HUES64 (cell line): ENCODE measurements around the gene SLC43A2.

Experiments
- H3K27ac ChIP-seq: 2 replicates; pipeline ENCODE4 v1.7.0; 2013; ENCODE audit warnings: low read depth, low read length, inconsistent platforms
- H3K27me3 ChIP-seq: 2 replicates; pipeline ENCODE4 v1.6.1; 2013; ENCODE audit warnings: mild to moderate bottlenecking, low read length; ENCODE audit not compliant: insufficient read depth
- H3K36me3 ChIP-seq: 2 replicates; pipeline ENCODE4 v1.6.1; 2013; ENCODE audit warnings: mild to moderate bottlenecking, low read length; ENCODE audit not compliant: insufficient read depth
- H3K4me1 ChIP-seq: 2 replicates; pipeline ENCODE4 v1.6.1; 2013; ENCODE audit warnings: mild to moderate bottlenecking, low read length, moderate library complexity; ENCODE audit not compliant: insufficient read depth
- H3K4me3 ChIP-seq: 2 replicates; pipeline ENCODE4 v1.5.1; 2013; ENCODE audit warnings: mild to moderate bottlenecking, low read length, moderate library complexity
- H3K9ac ChIP-seq: 2 replicates; pipeline ENCODE4 v1.6.1; 2013; ENCODE audit warnings: mild to moderate bottlenecking, low read depth, low read length
- H3K9me3 ChIP-seq: 2 replicates; pipeline ENCODE4 v1.6.1; 2013; ENCODE audit warnings: low read depth, low read length; ENCODE audit not compliant: insufficient read depth
- WGBS: fragments of 150-250, 120-280 bp; methylation state at CpG from one replicate; pipeline ENCODE4 v1.1.7; 2013; ENCODE audit warnings: missing lambda C conversion rate; 5-methylcytosine and 5-hydroxymethylcytosine counted together

Gene SLC43A2

GRCh38 chr17:1630662-1631061 lies 2.0 kb upstream of the SLC43A2 start:
- Histone ChIP-seq H3K9ac (no peak overlapping the region), H3K4me1 (peaks cover 14% of the 10 kb centered on the region; the same call in 1 of the 2 replicates), H3K36me3 (no peaks in the 10 kb centered on the region), H3K9me3 (no peaks in the 10 kb centered on the region), H3K27ac (no peak overlapping the region), H3K27me3 (peaks cover 16% of the 10 kb centered on the region; the same call in 1 of the 2 replicates), H3K4me3 (no peak overlapping the region)
- WGBS, result 64% methylated on average over 4 of the region's 4 CpGs

- Histone ChIP-seq H3K4me3 (peak overlapping the region; percentile 84), H3K4me1 (peaks cover 21% of the 10 kb centered on the region; the same call in 1 of the 2 replicates), H3K36me3 (no peaks in the 10 kb centered on the region), H3K27me3 (peaks cover 16% of the 10 kb centered on the region; the same call in 1 of the 2 replicates), H3K9ac (peak overlapping the region; percentile 82), H3K27ac (no peak overlapping the region), H3K9me3 (no peaks in the 10 kb centered on the region)
- WGBS, result 14% methylated on average over 45 of the region's 45 CpGs
These were observed 1.1 kb upstream of the SLC43A2 start for GRCh38 chr17:1629504-1630310.

- Histone ChIP-seq H3K36me3 (no peaks in the 10 kb centered on the region), H3K9me3 (no peaks in the 10 kb centered on the region), H3K4me1 (peaks cover 21% of the 10 kb centered on the region; the same call in 1 of the 2 replicates), H3K9ac (peak overlapping the region; percentile 94), H3K27ac (peak overlapping the region; percentile 76), H3K4me3 (peak overlapping the region; percentile 84), H3K27me3 (peaks cover 16% of the 10 kb centered on the region; the same call in 1 of the 2 replicates)
- under 1% methylated on average over 77 of the region's 77 CpGs for WGBS
These were observed 346 bp upstream of the SLC43A2 start for GRCh38 chr17:1628856-1629503.

GRCh38 chr17:1627182-1627981 lies 1.3 kb downstream of the SLC43A2 start:
- Histone ChIP-seq H3K27me3 (peaks cover 16% of the 10 kb centered on the region; the same call in 1 of the 2 replicates), H3K9ac (no peak overlapping the region), H3K36me3 (no peaks in the 10 kb centered on the region), H3K4me1 (peaks cover 21% of the 10 kb centered on the region; the same call in 1 of the 2 replicates), H3K9me3 (no peaks in the 10 kb centered on the region), H3K4me3 (peak overlapping the region; percentile 84), H3K27ac (no peak overlapping the region)
- 30% methylated on average over 39 of the region's 39 CpGs for WGBS

GRCh38 chr17:1626333-1626732 lies 2.3 kb downstream of the SLC43A2 start:
- no peaks in the 10 kb centered on the region for H3K9me3 ChIP-seq
- H3K4me3 ChIP-seq, result no peak overlapping the region
- 59% methylated on average over 3 of the region's 3 CpGs for WGBS
- H3K36me3 ChIP-seq, result no peaks in the 10 kb centered on the region
- H3K9ac ChIP-seq, result no peak overlapping the region
- H3K4me1 ChIP-seq, result peaks cover 21% of the 10 kb centered on the region; the same call in 1 of the 2 replicates
- H3K27ac ChIP-seq, result no peak overlapping the region
- peaks cover 16% of the 10 kb centered on the region; the same call in 1 of the 2 replicates for H3K27me3 ChIP-seq

- WGBS, result 90% methylated on average over 6 of the region's 6 CpGs
- Histone ChIP-seq H3K27me3 (peaks cover 16% of the 10 kb centered on the region; the same call in 1 of the 2 replicates), H3K4me1 (peaks cover 21% of the 10 kb centered on the region; the same call in 1 of the 2 replicates), H3K9me3 (no peaks in the 10 kb centered on the region), H3K36me3 (no peaks in the 10 kb centered on the region), H3K9ac (no peak overlapping the region), H3K4me3 (no peak overlapping the region), H3K27ac (no peak overlapping the region)
These were observed 3.1 kb downstream of the SLC43A2 start for GRCh38 chr17:1625581-1625980.

- H3K27ac ChIP-seq, result no peak overlapping the region
- no peaks in the 10 kb centered on the region for H3K9me3 ChIP-seq
- no peaks in the 10 kb centered on the region for H3K36me3 ChIP-seq
- no peak overlapping the region for H3K4me3 ChIP-seq
- peaks cover 21% of the 10 kb centered on the region; the same call in 1 of the 2 replicates for H3K4me1 ChIP-seq
- no peak overlapping the region; the same call in 1 of the 2 replicates for H3K9ac ChIP-seq
- 92% methylated on average over 14 of the region's 14 CpGs for WGBS
- H3K27me3 ChIP-seq, result peaks cover 14% of the 10 kb centered on the region; the same call in 1 of the 2 replicates
These were observed 3.6 kb downstream of the SLC43A2 start for GRCh38 chr17:1625053-1625452.

GRCh38 chr17:1624650-1625049 lies 4.0 kb downstream of the SLC43A2 start:
- 89% methylated on average over 12 of the region's 12 CpGs for WGBS
- H3K9ac ChIP-seq, result no peak overlapping the region

GRCh38 chr17:1623057-1623630 lies 5.5 kb downstream of the SLC43A2 start:
- Histone ChIP-seq H3K9me3 (no peaks in the 10 kb centered on the region), H3K27ac (no peak overlapping the region), H3K9ac (no peak overlapping the region), H3K4me1 (peaks cover 21% of the 10 kb centered on the region; the same call in 1 of the 2 replicates), H3K4me3 (no peak overlapping the region), H3K36me3 (no peaks in the 10 kb centered on the region), H3K27me3 (peaks cover 7% of the 10 kb centered on the region; the same call in 1 of the 2 replicates)
- 95% methylated on average over 14 of the region's 14 CpGs for WGBS

More at GRCh38 chr17:1624650-1625049, 4.0 kb downstream of the SLC43A2 start:
- peaks cover 10% of the 10 kb centered on the region; the same call in 1 of the 2 replicates for H3K27me3 ChIP-seq
- no peaks in the 10 kb centered on the region for H3K36me3 ChIP-seq
- no peaks in the 10 kb centered on the region for H3K9me3 ChIP-seq
- no peak overlapping the region for H3K27ac ChIP-seq
- no peak overlapping the region for H3K4me3 ChIP-seq
- peaks cover 21% of the 10 kb centered on the region; the same call in 1 of the 2 replicates for H3K4me1 ChIP-seq

GRCh38 chr17:1621273-1621954 lies 7.2 kb downstream of the SLC43A2 start:
- Histone ChIP-seq H3K4me3 (no peak overlapping the region), H3K9me3 (no peaks in the 10 kb centered on the region), H3K36me3 (no peaks in the 10 kb centered on the region), H3K9ac (no peak overlapping the region), H3K4me1 (peaks cover 13% of the 10 kb centered on the region; the same call in 1 of the 2 replicates), H3K27me3 (no peaks in the 10 kb centered on the region), H3K27ac (no peak overlapping the region)
- WGBS, result 92% methylated on average over 22 of the region's 22 CpGs
